Panc1 (cell line): ENCODE results near the gene MYH7. TPM values are rescaled to one million over a fixed set of nuclear protein-coding genes. Genes with fewer than 3 reads are reported as not detected.

ENCODE experiments used
- ATAC-seq: fragments of 200-7000 bp; cut with Tn5 transposase; 2 replicates; pipeline ENCODE4 v1.9.1; 2020; ENCODE audit warnings: mild to moderate bottlenecking, moderate library complexity
- BruUV-seq: library from RNA; stranded (reverse); fragments of 400-500 nt; replicated peaks from 2 replicates; lab custom pipeline; 2021; lab: Mats Ljungman, UMichigan
- CTCF ChIA-PET: fragments of 300-600 bp; sonication (Branson Sonifier 250); formaldehyde crosslinking; loops from one replicate; lab custom pipeline; 2022; ENCODE audit warnings: antibody characterized with exemption; lab: Charles Lee
- POLR2A ChIA-PET: fragments of 300-600 bp; sonication (Branson Sonifier 250); formaldehyde crosslinking; loops from one replicate; lab custom pipeline; 2022; ENCODE audit warnings: antibody characterized with exemption; lab: Charles Lee
- DNase-seq: peaks from one replicate; pipeline ENCODE4 v3.0.0-alpha.2; 2010; ENCODE audit warnings: low read depth, low spot score
- H3K27ac ChIP-seq: 2 replicates; pipeline ENCODE4 v1.5.1; 2011; ENCODE audit warnings: mild to moderate bottlenecking, low read length, inconsistent platforms
- H3K27me3 ChIP-seq: fragments of 200-500 bp; sonication (Bioruptor generic); 2 replicates; pipeline ENCODE4 v1.6.0; 2014; ENCODE audit warnings: low read length, inconsistent platforms; ENCODE audit not compliant: control insufficient read depth, insufficient read depth
- H3K36me3 ChIP-seq: fragments of 200-500 bp; sonication (Bioruptor generic); 2 replicates; pipeline ENCODE4 v1.5.1; 2014; ENCODE audit warnings: inconsistent platforms, mild to moderate bottlenecking, low read length, moderate library complexity; ENCODE audit not compliant: control insufficient read depth, insufficient read depth
- H3K4me1 ChIP-seq: 2 replicates; pipeline ENCODE4 v1.5.1; 2011; ENCODE audit warnings: inconsistent platforms, mild to moderate bottlenecking, low read length, moderate library complexity; ENCODE audit not compliant: control insufficient read depth, insufficient read depth
- H3K4me3 ChIP-seq, 2 experiments: 2 replicates each; pipeline ENCODE4 v1.5.1; 2011 to 2012; ENCODE audit warnings: low read depth in 2 of 2, low read length in 2 of 2, mild to moderate bottlenecking in 2 of 2, inconsistent platforms in 1 of 2, moderate library complexity in 1 of 2
- H3K9me3 ChIP-seq: fragments of 200-500 bp; sonication (Bioruptor generic); 2 replicates; pipeline ENCODE4 v1.5.1; 2014; ENCODE audit warnings: low read depth, mild to moderate bottlenecking, inconsistent platforms, low read length, moderate library complexity; ENCODE audit not compliant: control insufficient read depth, insufficient read depth
- POLR2AphosphoS5 ChIP-seq: IDR thresholded peaks from 2 replicates; pipeline ENCODE4 v1.6.1; 2012; ENCODE audit warnings: mild to moderate bottlenecking, low read depth, low read length, moderate library complexity
- SIN3A ChIP-seq: IDR thresholded peaks from 2 replicates; pipeline ENCODE4 v1.6.1; 2012; ENCODE audit warnings: low read depth, mild to moderate bottlenecking, low read length, moderate library complexity, borderline replicate concordance; ENCODE audit not compliant: insufficient read depth
- TCF7L2 ChIP-seq: IDR thresholded peaks from 2 replicates; pipeline ENCODE4 v1.6.1; 2011; ENCODE audit warnings: mild to moderate bottlenecking, low read depth, low read length, inconsistent platforms
- in situ Hi-C: cut with HindIII; loops from 2 replicates; pipeline ENCODE4 v1.10.0; 2016; ENCODE audit warnings: low sequenced_read_pairs, low pct_unique_long_range_greater_than_20kb
- intact Hi-C: fragments of 100-400 bp; cut with micrococcal nuclease; formaldehyde crosslinking; loops from one replicate; pipeline ENCODE4 v1.10.0; 2022; ENCODE audit not compliant: unreplicated experiment
- total RNA-seq: library from RNA; stranded (reverse); gene quantifications from one replicate; pipeline ENCODE4 v1.2.1, GENCODE V29; 2021; ENCODE audit not compliant: unreplicated experiment
- TF ChIP-seq, protein P1 (sequence below): fragments of 450-650 bp; IDR thresholded peaks from 2 replicates; pipeline ENCODE4 v1.5.1; 2017; ENCODE audit warnings: mild to moderate bottlenecking
- TF ChIP-seq, protein P2 (sequence below), 2 experiments: IDR thresholded peaks; 2 replicates each; pipeline ENCODE4 v1.6.1; 2011 to 2012; ENCODE audit warnings: low read depth in 2 of 2, control low read depth in 1 of 2, low read length in 1 of 2, mild to moderate bottlenecking in 1 of 2, moderate library complexity in 1 of 2; ENCODE audit not compliant: insufficient read depth in 1 of 2

MYH7 gene
- total RNA-seq, 1 experiment from 2014 or later: not detected

DNA sequence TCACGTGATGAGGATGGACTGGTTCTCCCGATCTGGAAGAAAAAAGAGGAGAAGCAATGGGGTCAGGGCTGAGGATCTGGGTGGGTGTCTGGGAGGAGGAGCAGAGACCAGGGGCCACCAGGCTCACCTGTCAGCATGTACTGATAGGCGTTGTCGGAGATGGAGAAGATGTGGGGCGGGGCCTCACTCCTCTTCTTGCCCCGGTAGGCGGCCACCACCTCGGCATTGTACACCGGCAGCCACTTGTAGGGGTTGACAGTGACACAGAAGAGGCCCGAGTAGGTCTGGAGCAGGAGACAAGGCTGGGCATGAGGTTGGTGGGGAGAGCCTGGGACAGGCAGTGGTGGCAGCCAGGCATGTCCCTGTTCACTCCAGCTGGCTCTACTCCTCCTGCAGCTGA is 30.4 kb downstream of the MYH7 start:
- no TSS peak for BruUV-seq
- in situ Hi-C loops (no loop called here), intact Hi-C loops (no loop called here)
- CTCF ChIA-PET: no interaction called here
- Histone ChIP-seq H3K9me3 (no peaks in the 10 kb centered on the region), H3K27me3 (no peaks in the 10 kb centered on the region; the same call in 1 of the 2 replicates), H3K36me3 (no peaks in the 10 kb centered on the region), H3K4me3 (no peak overlapping the region), H3K27ac (no peak overlapping the region), H3K4me1 (no peaks in the 10 kb centered on the region)
- POLR2A ChIA-PET: no interaction called here
- DNase-seq (no peak), ATAC-seq (no peak)
- TF ChIP-seq, protein P1, sequence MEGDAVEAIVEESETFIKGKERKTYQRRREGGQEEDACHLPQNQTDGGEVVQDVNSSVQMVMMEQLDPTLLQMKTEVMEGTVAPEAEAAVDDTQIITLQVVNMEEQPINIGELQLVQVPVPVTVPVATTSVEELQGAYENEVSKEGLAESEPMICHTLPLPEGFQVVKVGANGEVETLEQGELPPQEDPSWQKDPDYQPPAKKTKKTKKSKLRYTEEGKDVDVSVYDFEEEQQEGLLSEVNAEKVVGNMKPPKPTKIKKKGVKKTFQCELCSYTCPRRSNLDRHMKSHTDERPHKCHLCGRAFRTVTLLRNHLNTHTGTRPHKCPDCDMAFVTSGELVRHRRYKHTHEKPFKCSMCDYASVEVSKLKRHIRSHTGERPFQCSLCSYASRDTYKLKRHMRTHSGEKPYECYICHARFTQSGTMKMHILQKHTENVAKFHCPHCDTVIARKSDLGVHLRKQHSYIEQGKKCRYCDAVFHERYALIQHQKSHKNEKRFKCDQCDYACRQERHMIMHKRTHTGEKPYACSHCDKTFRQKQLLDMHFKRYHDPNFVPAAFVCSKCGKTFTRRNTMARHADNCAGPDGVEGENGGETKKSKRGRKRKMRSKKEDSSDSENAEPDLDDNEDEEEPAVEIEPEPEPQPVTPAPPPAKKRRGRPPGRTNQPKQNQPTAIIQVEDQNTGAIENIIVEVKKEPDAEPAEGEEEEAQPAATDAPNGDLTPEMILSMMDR: no peak
- TF ChIP-seq POLR2AphosphoS5 (no peak), SIN3A (no peak), TCF7L2 (no peak)
- TF ChIP-seq, protein P2, sequence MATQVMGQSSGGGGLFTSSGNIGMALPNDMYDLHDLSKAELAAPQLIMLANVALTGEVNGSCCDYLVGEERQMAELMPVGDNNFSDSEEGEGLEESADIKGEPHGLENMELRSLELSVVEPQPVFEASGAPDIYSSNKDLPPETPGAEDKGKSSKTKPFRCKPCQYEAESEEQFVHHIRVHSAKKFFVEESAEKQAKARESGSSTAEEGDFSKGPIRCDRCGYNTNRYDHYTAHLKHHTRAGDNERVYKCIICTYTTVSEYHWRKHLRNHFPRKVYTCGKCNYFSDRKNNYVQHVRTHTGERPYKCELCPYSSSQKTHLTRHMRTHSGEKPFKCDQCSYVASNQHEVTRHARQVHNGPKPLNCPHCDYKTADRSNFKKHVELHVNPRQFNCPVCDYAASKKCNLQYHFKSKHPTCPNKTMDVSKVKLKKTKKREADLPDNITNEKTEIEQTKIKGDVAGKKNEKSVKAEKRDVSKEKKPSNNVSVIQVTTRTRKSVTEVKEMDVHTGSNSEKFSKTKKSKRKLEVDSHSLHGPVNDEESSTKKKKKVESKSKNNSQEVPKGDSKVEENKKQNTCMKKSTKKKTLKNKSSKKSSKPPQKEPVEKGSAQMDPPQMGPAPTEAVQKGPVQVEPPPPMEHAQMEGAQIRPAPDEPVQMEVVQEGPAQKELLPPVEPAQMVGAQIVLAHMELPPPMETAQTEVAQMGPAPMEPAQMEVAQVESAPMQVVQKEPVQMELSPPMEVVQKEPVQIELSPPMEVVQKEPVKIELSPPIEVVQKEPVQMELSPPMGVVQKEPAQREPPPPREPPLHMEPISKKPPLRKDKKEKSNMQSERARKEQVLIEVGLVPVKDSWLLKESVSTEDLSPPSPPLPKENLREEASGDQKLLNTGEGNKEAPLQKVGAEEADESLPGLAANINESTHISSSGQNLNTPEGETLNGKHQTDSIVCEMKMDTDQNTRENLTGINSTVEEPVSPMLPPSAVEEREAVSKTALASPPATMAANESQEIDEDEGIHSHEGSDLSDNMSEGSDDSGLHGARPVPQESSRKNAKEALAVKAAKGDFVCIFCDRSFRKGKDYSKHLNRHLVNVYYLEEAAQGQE (IDR thresholded peaks at IDR 0.05; ENCODE audit: insufficient read depth in 1 of 2, low read depth in 2 of 2, low read length in 1 of 2): no peak

DNA sequence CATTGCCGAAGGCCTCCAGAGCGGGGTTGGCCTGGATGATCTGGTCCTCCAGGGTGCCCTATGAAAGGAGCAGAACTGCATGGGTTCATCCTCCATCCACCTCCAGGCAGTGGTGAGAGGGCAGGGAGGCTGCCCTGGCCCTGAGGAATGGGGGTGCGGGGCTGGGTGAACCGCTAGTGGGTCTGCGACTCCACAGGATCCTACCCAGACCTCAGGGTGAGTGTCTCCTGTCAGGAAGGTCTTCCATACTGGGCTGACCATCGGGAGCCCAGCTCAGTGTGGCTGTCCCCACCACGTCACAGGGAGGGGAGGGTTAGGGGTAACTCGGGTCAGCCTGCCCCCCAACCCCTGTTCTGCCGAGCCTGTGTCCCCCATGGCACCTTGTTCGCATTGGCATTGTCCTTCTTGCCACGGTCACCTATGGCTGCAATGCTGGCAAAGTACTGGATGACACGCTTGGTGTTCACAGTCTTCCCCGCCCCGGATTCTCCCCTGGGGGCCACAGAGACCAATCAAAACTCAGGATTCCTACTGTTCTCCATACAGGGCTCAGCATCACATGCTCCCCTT is 31.0 kb downstream of the MYH7 start:
- Histone ChIP-seq H3K4me3 (no peak overlapping the region), H3K9me3 (no peaks in the 10 kb centered on the region), H3K27me3 (no peaks in the 10 kb centered on the region; the same call in 1 of the 2 replicates), H3K4me1 (no peaks in the 10 kb centered on the region), H3K36me3 (no peaks in the 10 kb centered on the region), H3K27ac (no peak overlapping the region)
- BruUV-seq: no TSS peak
- CTCF ChIA-PET: no interaction called here
- intact Hi-C loops: no loop called here
- ATAC-seq: no peak
- POLR2A ChIA-PET: no interaction called here
- TF ChIP-seq, protein P1: no peak
- TF ChIP-seq SIN3A: no peak
- TF ChIP-seq TCF7L2: no peak
- TF ChIP-seq, protein P2 (IDR thresholded peaks at IDR 0.05; ENCODE audit: insufficient read depth in 1 of 2, low read depth in 2 of 2, low read length in 1 of 2): no peak
- no peak for TF ChIP-seq POLR2AphosphoS5
- no peak for DNase-seq
- in situ Hi-C loops: no loop called here
